LoVo (cell line): ENCODE measurements around the gene MYH7B.

Source experiments
- DNase-seq: peaks from one replicate; pipeline ENCODE4 v3.0.0-alpha.2; 2016; ENCODE audit warnings: low spot score

Gene MYH7B

GRCh38 chr20:34992751-34993417, 37.2 kb downstream of the MYH7B start:
- DNase-seq: no peak

GRCh38 chr20:34993941-34994508, 38.4 kb downstream of the MYH7B start:
- DNase-seq: no peak

- DNase-seq: no peak
Measured at GRCh38 chr20:34994509-34995131, 39.0 kb downstream of the MYH7B start.

- no peak for DNase-seq
Measured at GRCh38 chr20:34995192-34995591, 39.5 kb downstream of the MYH7B start.

- no peak for DNase-seq
Measured at GRCh38 chr20:34995696-34996095, 40.0 kb downstream of the MYH7B start.

- no peak for DNase-seq
Measured at GRCh38 chr20:34996243-34997028, 40.8 kb downstream of the MYH7B start.

GRCh38 chr20:34997131-34997561, 41.5 kb downstream of the MYH7B start:
- no peak for DNase-seq

- DNase-seq: no peak
Measured at GRCh38 chr20:34997774-34998173, 42.1 kb downstream of the MYH7B start.

- DNase-seq: no peak
Measured at GRCh38 chr20:34998331-34998950, 42.8 kb downstream of the MYH7B start.

- no peak for DNase-seq
Measured at GRCh38 chr20:34999021-34999451, 43.4 kb downstream of the MYH7B start.

- DNase-seq: no peak
Measured at GRCh38 chr20:34999782-35000181, 44.1 kb downstream of the MYH7B start.

- no peak for DNase-seq
Measured at GRCh38 chr20:35000311-35000921, 44.7 kb downstream of the MYH7B start.

GRCh38 chr20:35000922-35001595, 45.4 kb downstream of the MYH7B start:
- DNase-seq: no peak

GRCh38 chr20:35001596-35002362, 46.1 kb downstream of the MYH7B start:
- no peak for DNase-seq

- no peak for DNase-seq
Measured at GRCh38 chr20:35002426-35003210, 47.0 kb downstream of the MYH7B start.

GRCh38 chr20:35003211-35004031, 47.8 kb downstream of the MYH7B start:
- DNase-seq: no peak

- no peak for DNase-seq
Measured at GRCh38 chr20:35004051-35004725, 48.5 kb downstream of the MYH7B start.
